ENCODE data around the gene LPGAT1. TPM values are rescaled to one million over a fixed set of nuclear protein-coding genes. Genes with fewer than 3 reads are reported as not detected.

Gene LPGAT1
- total RNA-seq: 16.2 and 35.2 TPM in 2 replicates

GRCh38 chr1:211830328-211831142 lies at the start of gene LPGAT1:
Gene LPGAT1, minus strand, starts transcription at chr1:211830763. Its CDS starts 1,467 bp downstream, at chr1:211829296.

Small RNA genes lying within 50 kb of the gene (small RNA-seq; reads per million reads assigned to genes)
- gene RF00019 (not detected), gene RN7SL344P (not detected)

Other genes with a start within 250 kb of the LPGAT1 start
- 18.4 and 24.4 TPM in 2 replicates for gene NEK2, start 155.1 kb downstream of the LPGAT1 start, total RNA-seq
- gene INTS7, start 204.8 kb upstream of the LPGAT1 start, total RNA-seq: 13.2 and 17.6 TPM in 2 replicates
- gene DTL, start 205.0 kb upstream of the LPGAT1 start, total RNA-seq: 12.1 and 44.4 TPM in 2 replicates

All from subcutaneous preadipocyte (primary cell).